Sigmoid colon (tissue), 4 donors: Measurements from ENCODE around the gene SULT4A1.

ENCODE experiments used
- EP300 ChIP-seq, 4 donors: sonication (generic); formaldehyde crosslinking; IDR thresholded peaks; one replicate each; pipeline ENCODE4 v1.6.1; 2017; ENCODE audit warnings: antibody characterized with exemption in 4 of 4
- POLR2A ChIP-seq, 2 donors: fragments of 450-650 bp; IDR thresholded peaks; one replicate each; pipeline ENCODE4 v1.6.1; 2016; ENCODE audit warnings: antibody characterized with exemption in 2 of 2, mild to moderate bottlenecking in 2 of 2, moderate library complexity in 2 of 2
- POLR2AphosphoS5 ChIP-seq, 4 donors: sonication (generic); formaldehyde crosslinking; IDR thresholded peaks; one replicate each; pipeline ENCODE4 v1.6.1; 2017; ENCODE audit warnings: antibody characterized with exemption in 4 of 4
- TF ChIP-seq, protein P1 (sequence below), 4 experiments: fragments of 450-650 bp in 3 of 4; fragments of 200-600 bp in 1 of 4; IDR thresholded peaks; one replicate each; pipeline ENCODE4 v1.5.1; 2016 to 2019; ENCODE audit warnings: antibody characterized with exemption in 4 of 4, mild to moderate bottlenecking in 3 of 4, moderate library complexity in 2 of 4

DNA sequence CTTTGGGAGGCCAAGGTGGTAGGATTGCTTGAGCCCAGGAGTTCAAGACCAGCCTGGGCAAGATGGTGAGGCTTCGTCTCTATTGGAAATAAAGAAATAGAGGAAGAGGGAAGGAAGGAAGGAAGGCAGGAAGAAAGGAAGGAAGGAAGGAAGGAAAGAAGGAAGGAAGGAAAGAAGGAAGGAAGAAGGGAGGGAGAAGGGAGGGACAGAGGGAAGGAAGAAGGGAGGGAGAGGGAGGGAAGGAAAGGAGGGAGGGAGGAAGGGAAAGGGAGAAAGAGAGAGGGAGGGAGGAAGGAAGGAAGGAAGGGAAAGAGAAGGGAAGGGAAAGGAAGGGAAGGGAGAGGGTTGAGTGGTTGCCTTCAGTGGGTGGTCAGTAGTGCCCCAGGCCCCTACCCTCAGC is 47.4 kb upstream of the SULT4A1 start:
- TF ChIP-seq, protein P1, sequence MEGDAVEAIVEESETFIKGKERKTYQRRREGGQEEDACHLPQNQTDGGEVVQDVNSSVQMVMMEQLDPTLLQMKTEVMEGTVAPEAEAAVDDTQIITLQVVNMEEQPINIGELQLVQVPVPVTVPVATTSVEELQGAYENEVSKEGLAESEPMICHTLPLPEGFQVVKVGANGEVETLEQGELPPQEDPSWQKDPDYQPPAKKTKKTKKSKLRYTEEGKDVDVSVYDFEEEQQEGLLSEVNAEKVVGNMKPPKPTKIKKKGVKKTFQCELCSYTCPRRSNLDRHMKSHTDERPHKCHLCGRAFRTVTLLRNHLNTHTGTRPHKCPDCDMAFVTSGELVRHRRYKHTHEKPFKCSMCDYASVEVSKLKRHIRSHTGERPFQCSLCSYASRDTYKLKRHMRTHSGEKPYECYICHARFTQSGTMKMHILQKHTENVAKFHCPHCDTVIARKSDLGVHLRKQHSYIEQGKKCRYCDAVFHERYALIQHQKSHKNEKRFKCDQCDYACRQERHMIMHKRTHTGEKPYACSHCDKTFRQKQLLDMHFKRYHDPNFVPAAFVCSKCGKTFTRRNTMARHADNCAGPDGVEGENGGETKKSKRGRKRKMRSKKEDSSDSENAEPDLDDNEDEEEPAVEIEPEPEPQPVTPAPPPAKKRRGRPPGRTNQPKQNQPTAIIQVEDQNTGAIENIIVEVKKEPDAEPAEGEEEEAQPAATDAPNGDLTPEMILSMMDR (IDR thresholded peaks at IDR 0.05): no peak
- no peak for TF ChIP-seq POLR2AphosphoS5 (IDR thresholded peaks at IDR 0.05)
- no peak for TF ChIP-seq POLR2A (IDR thresholded peaks at IDR 0.05)
- no peak for TF ChIP-seq EP300 (IDR thresholded peaks at IDR 0.05)
